ENCODE data around the gene RASSF3. TPM values are rescaled to one million over a fixed set of nuclear protein-coding genes. Genes with fewer than 3 reads are reported as not detected.

RASSF3 gene
- total RNA-seq, 2 donors from 2014 or later: 52.6 to 90.3 TPM

GRCh38 chr12:64745259-64745807, 135.0 kb downstream of the RASSF3 start:
- intact Hi-C loops (cut with DNase I): no loop called here
- peaks cover 8% of the 10 kb centered on the region for H3K36me3 ChIP-seq
- no peak overlapping the region for H3K27ac ChIP-seq
- TF ChIP-seq CTCF (IDR thresholded peaks at IDR 0.05): no peak
- H3K4me3 ChIP-seq: no peak overlapping the region
- H3K27me3 ChIP-seq: no peaks in the 10 kb centered on the region
- no peaks in the 10 kb centered on the region for H3K9me3 ChIP-seq
- H3K4me1 ChIP-seq: no peaks in the 10 kb centered on the region
- no peak overlapping the region for H3K9ac ChIP-seq (ENCODE audit: low read depth in 2 of 2, low read length in 2 of 2)
- no peak for DNase-seq

GRCh38 chr12:64745980-64746379, 135.7 kb downstream of the RASSF3 start:
- Histone ChIP-seq H3K27me3 (no peaks in the 10 kb centered on the region), H3K4me3 (no peak overlapping the region), H3K27ac (no peak overlapping the region), H3K4me1 (no peaks in the 10 kb centered on the region), H3K9me3 (no peaks in the 10 kb centered on the region), H3K9ac (ENCODE audit: low read depth in 2 of 2, low read length in 2 of 2) (no peak overlapping the region), H3K36me3 (peaks cover 14% of the 10 kb centered on the region)
- no peak for DNase-seq
- no peak for TF ChIP-seq CTCF (IDR thresholded peaks at IDR 0.05)
- intact Hi-C loops (cut with DNase I): no loop called here

- no peak overlapping the region for H3K4me3 ChIP-seq
- intact Hi-C loops (cut with DNase I): no loop called here
These were observed 136.4 kb downstream of the RASSF3 start for GRCh38 chr12:64746663-64747062.

More at GRCh38 chr12:64746663-64747062, 136.4 kb downstream of the RASSF3 start:
- Histone ChIP-seq H3K4me1 (no peaks in the 10 kb centered on the region), H3K9me3 (no peaks in the 10 kb centered on the region), H3K27me3 (no peaks in the 10 kb centered on the region), H3K9ac (ENCODE audit: low read depth in 2 of 2, low read length in 2 of 2) (no peak overlapping the region), H3K27ac (no peak overlapping the region), H3K36me3 (peaks cover 14% of the 10 kb centered on the region)
- DNase-seq: no peak
- no peak for TF ChIP-seq CTCF (IDR thresholded peaks at IDR 0.05)

Small RNAs within 50 kb of the gene (microRNA-seq; reads per million reads assigned to microRNA genes)
- gene MIR548C: not detected
- gene MIR548Z: not detected

Other genes with a start within 250 kb of the RASSF3 start
- under 1 TPM; 0.74 to 0.77 TPM for gene C12orf56, start 219.7 kb upstream of the RASSF3 start, total RNA-seq
- gene XPOT, start 206.1 kb upstream of the RASSF3 start, total RNA-seq: 10 to 100 TPM; 29.8 to 51.0 TPM
- gene TBK1, start 158.4 kb upstream of the RASSF3 start, total RNA-seq: 10 to 100 TPM; 14.8 to 21.0 TPM
- gene GNS, start 148.9 kb downstream of the RASSF3 start, total RNA-seq: 10 to 100 TPM; 47.5 to 67.6 TPM
- gene TBC1D30, start 214.2 kb downstream of the RASSF3 start, total RNA-seq: 10 to 100 TPM in 1 of 2 donors, 1 to 10 TPM in 1; 6.9 to 17.0 TPM